OCI-LY7 (cell line): ENCODE results near the gene BPTF. TPM values are rescaled to one million over a fixed set of nuclear protein-coding genes. Genes with fewer than 3 reads are reported as not detected.
"Not testable (repeated sequence)": the region's sequence is repeated elsewhere in the genome, so short reads cannot be mapped to it uniquely, and the experiment has no call there.

Experiments
- BruUV-seq: library from RNA; stranded (reverse); fragments of 400-500 nt; replicated peaks from 2 replicates; lab custom pipeline; 2021; lab: Mats Ljungman, UMichigan
- CTCF ChIA-PET: fragments of 300-600 bp; sonication (Branson Sonifier 250); formaldehyde crosslinking; loops from one replicate; lab custom pipeline; 2022; ENCODE audit warnings: antibody characterized with exemption; ENCODE audit not compliant: unreplicated experiment; lab: Charles Lee
- POLR2A ChIA-PET: fragments of 300-600 bp; sonication (Branson Sonifier 250); formaldehyde crosslinking; loops from one replicate; lab custom pipeline; 2022; ENCODE audit warnings: antibody characterized with exemption; lab: Charles Lee
- DNase-seq: peaks from one replicate; pipeline ENCODE4 v3.0.0-alpha.2; 2015; ENCODE audit warnings: low spot score
- H2AFZ ChIP-seq: fragments of 200-600 bp; sonication (generic), shearing (Covaris generic); 2 replicates; pipeline ENCODE4 v1.6.1; 2014; ENCODE audit warnings: mild to moderate bottlenecking, antibody characterized with exemption, low read length, moderate library complexity
- H3K27ac ChIP-seq: fragments of 200-600 bp; sonication (generic); 2 replicates; pipeline ENCODE4 v1.5.1; 2014; ENCODE audit warnings: mixed run types, low read depth, mild to moderate bottlenecking, moderate library complexity, low read length, inconsistent platforms; ENCODE audit not compliant: poor library complexity, severe bottlenecking
- H3K36me3 ChIP-seq: fragments of 200-600 bp; sonication (generic); 2 replicates; pipeline ENCODE4 v1.6.1; 2014; ENCODE audit warnings: mild to moderate bottlenecking, antibody characterized with exemption, low read length, moderate library complexity, mixed read lengths; ENCODE audit not compliant: insufficient read depth
- H3K4me1 ChIP-seq: fragments of 200-600 bp; sonication (generic); 2 replicates; pipeline ENCODE4 v1.5.1; 2014; ENCODE audit warnings: mild to moderate bottlenecking, low read length; ENCODE audit not compliant: insufficient read depth, poor library complexity, severe bottlenecking
- H3K4me2 ChIP-seq: fragments of 200-600 bp; sonication (generic); 2 replicates; pipeline ENCODE4 v1.6.1; 2014; ENCODE audit warnings: mild to moderate bottlenecking, low read length
- H3K4me3 ChIP-seq: fragments of 200-600 bp; sonication (generic); 2 replicates; pipeline ENCODE4 v1.5.1; 2014; ENCODE audit warnings: mild to moderate bottlenecking, low read depth, low read length; ENCODE audit not compliant: poor library complexity, severe bottlenecking
- H3K79me2 ChIP-seq: fragments of 200-600 bp; sonication (generic); 2 replicates; pipeline ENCODE4 v1.6.1; 2016; ENCODE audit warnings: low read depth, mild to moderate bottlenecking, low read length, moderate library complexity, mixed read lengths; ENCODE audit not compliant: insufficient read depth
- H3K9me2 ChIP-seq: fragments of 200-600 bp; sonication (generic); 2 replicates; pipeline ENCODE4 v1.6.1; 2016; ENCODE audit warnings: mild to moderate bottlenecking, low read length, mixed read lengths; ENCODE audit not compliant: insufficient read depth
- H3K9me3 ChIP-seq: fragments of 200-600 bp; sonication (generic); 2 replicates; pipeline ENCODE4 v1.6.1; 2014; ENCODE audit warnings: mild to moderate bottlenecking, mixed run types, low read length, mixed read lengths
- H4K20me1 ChIP-seq: fragments of 200-600 bp; sonication (generic); 2 replicates; pipeline ENCODE4 v1.6.1; 2014; ENCODE audit warnings: mild to moderate bottlenecking, antibody characterized with exemption, low read length, moderate library complexity, mixed read lengths; ENCODE audit not compliant: insufficient read depth
- CTCF ChIP-seq: fragments of 200-600 bp; sonication (generic); conservative IDR thresholded peaks from 2 replicates; pipeline ENCODE4 v1.5.1; 2014; ENCODE audit warnings: mild to moderate bottlenecking, antibody characterized with exemption, low read length, moderate library complexity, mixed read lengths
- EZH2phosphoT487 ChIP-seq: fragments of 200-600 bp; sonication (generic); IDR thresholded peaks from 2 replicates; pipeline ENCODE4 v1.6.1; 2018; ENCODE audit warnings: low read depth, borderline replicate concordance, mild to moderate bottlenecking, mixed run types, antibody characterized with exemption, low read length, moderate library complexity, mixed read lengths
- intact Hi-C: fragments of 100-400 bp; cut with micrococcal nuclease; formaldehyde crosslinking; loops from one replicate; pipeline ENCODE4 v1.10.0; 2022; ENCODE audit not compliant: unreplicated experiment
- total RNA-seq, 2 experiments: library from RNA; depleted of rRNA in 1 of 2; stranded (reverse); fragments of >200 nt in 1 of 2; shearing (Covaris generic) in 1 of 2; gene quantifications; 2 replicates each; pipeline ENCODE4 v1.2.3, GENCODE V29; 2014 to 2022

BPTF gene
- total RNA-seq, 2 experiments from 2014 or later = 104 to 212 TPM

- Histone ChIP-seq H3K27ac (no peak overlapping the region), H3K4me3 (no peak overlapping the region), H3K36me3 (peaks cover 91% of the 10 kb centered on the region), H3K4me2 (no peak overlapping the region), H3K9me2 (no peaks in the 10 kb centered on the region), H2AFZ (no peak overlapping the region), H4K20me1 (no peaks in the 10 kb centered on the region), H3K4me1 (no peaks in the 10 kb centered on the region), H3K79me2 (peaks cover 9% of the 10 kb centered on the region; the same call in 1 of the 2 replicates), H3K9me3 (no peaks in the 10 kb centered on the region)
- ChIA-PET CTCF (no interaction called here), POLR2A (no interaction called here)
- DNase-seq = no peak
- intact Hi-C loops = loop anchor here (10.0 kb wide), 1 partner anchor 175 kb away; no protein-coding TSS in a partner anchor
- TF ChIP-seq CTCF = no peak
- TF ChIP-seq EZH2phosphoT487 = no peak
- no TSS peak for BruUV-seq
These were observed 94.9 kb downstream of the BPTF start for GRCh38 chr17:67920212-67920611.

- no peaks in the 10 kb centered on the region for H3K9me3 ChIP-seq
- no peaks in the 10 kb centered on the region for H3K9me2 ChIP-seq
- intact Hi-C loops = loop anchor here (10.0 kb wide), 1 partner anchor 178 kb away; no protein-coding TSS in a partner anchor
- TF ChIP-seq EZH2phosphoT487 (no peak), CTCF (no peak)
- peaks cover 91% of the 10 kb centered on the region for H3K36me3 ChIP-seq
- BruUV-seq = no TSS peak
- H3K27ac ChIP-seq = no peak overlapping the region
- no peak overlapping the region for H3K4me3 ChIP-seq
- DNase-seq = no peak
- no peaks in the 10 kb centered on the region for H4K20me1 ChIP-seq
- no peak overlapping the region for H2AFZ ChIP-seq
- no peaks in the 10 kb centered on the region for H3K4me1 ChIP-seq
- ChIA-PET POLR2A (no interaction called here), CTCF (no interaction called here)
- no peaks in the 10 kb centered on the region for H3K79me2 ChIP-seq
- H3K4me2 ChIP-seq = no peak overlapping the region
These were observed 97.2 kb downstream of the BPTF start for GRCh38 chr17:67922503-67922902.

- DNase-seq, CTCF ChIA-PET, H3K4me2 ChIP-seq: not testable (repeated sequence)
These were observed 103.5 kb downstream of the BPTF start for GRCh38 chr17:67928842-67929241.

More at GRCh38 chr17:67928842-67929241, 103.5 kb downstream of the BPTF start:
- H3K79me2 ChIP-seq, H3K27ac ChIP-seq, H3K9me2 ChIP-seq, H3K9me3 ChIP-seq, H3K4me1 ChIP-seq, H2AFZ ChIP-seq, BruUV-seq, H3K4me3 ChIP-seq, H4K20me1 ChIP-seq: not testable (repeated sequence)
- intact Hi-C loops = loop anchor here (10.0 kb wide), 1 partner anchor 184 kb away; no protein-coding TSS in a partner anchor
- POLR2A ChIA-PET = interaction anchor here (1.1 kb wide), 1 partner anchor 8 kb away, joined by 4 read pairs; no protein-coding TSS in a partner anchor
- H3K36me3 ChIP-seq = peaks cover 96% of the 10 kb centered on the region
